Cardiac fibroblast (primary cell): ENCODE results near the gene YRDC.

Experiments used
- DNase-seq, 2 donors: peaks; one replicate each; pipeline versions ENCODE4 v3.0.0 to v3.0.0-alpha.2; 2010; ENCODE audit warnings: low read depth in 2 of 2
- H3K4me3 ChIP-seq, 2 donors: replicated peaks in 1 of 2; 1 replicate in 1 of 2; 2 replicates in 1 of 2; pipeline ENCODE4 v1.5.1; 2011; ENCODE audit warnings: low read depth in 2 of 2, low read length in 2 of 2, mild to moderate bottlenecking in 2 of 2, moderate library complexity in 1 of 2
- TF ChIP-seq, protein P1 (sequence below): IDR thresholded peaks from one replicate; pipeline ENCODE4 v1.5.1; 2011; ENCODE audit warnings: low read depth, mild to moderate bottlenecking, low read length, inconsistent platforms

Gene YRDC

DNA sequence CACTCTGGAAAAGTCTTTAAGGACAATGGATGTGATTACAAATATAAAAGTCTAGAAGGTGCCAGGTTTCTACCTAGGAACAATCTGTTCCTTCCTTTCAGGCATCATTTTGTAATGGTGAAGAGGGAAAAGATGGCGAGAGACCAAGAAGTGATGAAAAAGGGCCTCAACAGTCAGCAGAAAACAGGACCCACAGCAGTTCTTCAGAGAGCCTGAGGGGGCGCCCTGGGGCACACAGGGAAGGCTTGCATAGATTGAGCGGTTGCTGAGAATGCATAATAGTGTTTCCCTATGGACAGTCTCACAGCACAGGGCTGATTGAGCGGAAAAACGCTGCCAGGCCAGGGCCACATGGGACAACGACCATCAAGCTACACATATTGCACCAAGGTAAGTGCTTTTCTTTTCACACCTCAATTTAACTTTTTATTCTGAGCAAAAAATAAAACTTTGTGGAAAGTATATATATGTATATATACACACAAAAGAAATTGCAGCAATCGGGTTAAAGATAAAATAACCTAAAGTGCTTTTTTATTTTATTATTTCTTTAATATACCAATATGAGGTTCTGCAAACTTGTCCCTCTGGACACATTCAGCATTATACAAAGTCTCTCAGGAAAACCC lies 3.1 kb upstream of the YRDC start:
- DNase-seq: peak; percentile 87 to 89
- TF ChIP-seq, protein P1, sequence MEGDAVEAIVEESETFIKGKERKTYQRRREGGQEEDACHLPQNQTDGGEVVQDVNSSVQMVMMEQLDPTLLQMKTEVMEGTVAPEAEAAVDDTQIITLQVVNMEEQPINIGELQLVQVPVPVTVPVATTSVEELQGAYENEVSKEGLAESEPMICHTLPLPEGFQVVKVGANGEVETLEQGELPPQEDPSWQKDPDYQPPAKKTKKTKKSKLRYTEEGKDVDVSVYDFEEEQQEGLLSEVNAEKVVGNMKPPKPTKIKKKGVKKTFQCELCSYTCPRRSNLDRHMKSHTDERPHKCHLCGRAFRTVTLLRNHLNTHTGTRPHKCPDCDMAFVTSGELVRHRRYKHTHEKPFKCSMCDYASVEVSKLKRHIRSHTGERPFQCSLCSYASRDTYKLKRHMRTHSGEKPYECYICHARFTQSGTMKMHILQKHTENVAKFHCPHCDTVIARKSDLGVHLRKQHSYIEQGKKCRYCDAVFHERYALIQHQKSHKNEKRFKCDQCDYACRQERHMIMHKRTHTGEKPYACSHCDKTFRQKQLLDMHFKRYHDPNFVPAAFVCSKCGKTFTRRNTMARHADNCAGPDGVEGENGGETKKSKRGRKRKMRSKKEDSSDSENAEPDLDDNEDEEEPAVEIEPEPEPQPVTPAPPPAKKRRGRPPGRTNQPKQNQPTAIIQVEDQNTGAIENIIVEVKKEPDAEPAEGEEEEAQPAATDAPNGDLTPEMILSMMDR: peak; percentile 97

DNA sequence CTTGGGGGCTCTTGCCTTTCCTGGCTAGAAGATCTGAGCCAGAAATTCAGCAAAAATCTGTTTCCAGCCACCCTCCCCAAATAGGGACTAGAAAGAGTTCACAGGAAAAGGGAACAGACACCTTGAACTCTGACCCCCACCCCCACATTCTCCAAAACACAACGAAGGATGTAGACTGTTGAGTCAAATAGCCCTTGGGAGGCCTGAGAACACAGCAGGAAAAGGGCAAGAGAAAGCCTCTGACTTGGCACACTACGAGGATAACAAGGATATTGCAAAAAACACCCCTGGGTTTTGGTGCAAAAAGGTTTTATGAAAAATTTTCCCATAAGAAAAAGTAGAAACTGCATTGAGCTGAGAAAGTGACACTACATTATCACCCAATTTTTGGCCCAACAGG lies 1.9 kb upstream of the YRDC start:
- TF ChIP-seq, protein P1: no peak

More for the DNA sequence above, 3.1 kb upstream of the YRDC start:
- H3K4me3 ChIP-seq: no peak overlapping the region

DNA sequence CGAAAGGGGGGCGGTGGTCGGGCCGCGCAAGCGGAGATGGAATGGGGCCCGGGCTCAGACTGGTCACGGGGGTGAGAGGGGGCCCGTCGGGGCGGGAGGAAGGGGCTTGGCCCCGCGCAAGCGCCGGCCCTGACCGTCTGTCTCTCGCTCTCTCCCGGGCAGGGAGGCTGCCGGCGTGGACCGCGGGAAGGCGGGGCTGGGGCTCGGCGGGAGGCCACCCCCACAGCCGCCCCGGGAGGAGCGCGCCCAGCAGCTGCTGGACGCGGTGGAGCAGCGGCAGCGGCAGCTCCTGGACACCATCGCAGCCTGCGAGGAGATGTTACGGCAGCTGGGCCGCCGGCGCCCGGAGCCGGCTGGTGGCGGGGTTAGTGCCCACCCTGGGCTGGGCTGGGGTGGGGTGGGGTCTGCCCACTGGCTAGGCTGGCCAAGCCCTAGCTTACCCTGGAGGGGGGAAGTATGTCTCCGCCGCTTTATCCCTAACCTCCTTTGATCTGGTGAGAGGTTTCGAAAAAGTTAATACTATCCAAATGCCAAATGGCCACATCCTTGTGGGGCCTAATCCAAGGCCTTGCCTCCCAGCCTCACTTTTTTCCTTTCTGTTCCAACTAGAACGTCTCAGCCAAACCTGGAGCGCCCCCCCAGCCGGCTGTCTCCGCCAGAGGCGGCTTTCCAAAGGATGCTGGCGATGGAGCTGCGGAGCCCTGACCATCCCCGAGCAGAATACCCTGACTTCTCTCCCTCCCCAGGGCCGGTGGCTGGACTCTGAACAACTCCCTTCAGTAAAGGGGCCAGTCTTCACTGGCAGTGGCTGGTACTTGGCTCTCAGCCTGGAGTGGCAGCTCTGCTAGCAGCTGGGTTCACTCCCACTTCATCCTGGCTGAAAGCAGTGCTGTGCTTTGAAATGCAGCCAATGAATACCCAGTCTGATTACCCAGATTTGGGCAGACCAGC lies 636 bp upstream of the YRDC start:
- H3K4me3 ChIP-seq: peak overlapping the region; percentile 64 to 87
- TF ChIP-seq, protein P1: no peak
- peak; percentile 81 to 85 for DNase-seq

More for the DNA sequence above, 1.9 kb upstream of the YRDC start:
- DNase-seq: peak; percentile 60 to 62
- no peak overlapping the region for H3K4me3 ChIP-seq

DNA sequence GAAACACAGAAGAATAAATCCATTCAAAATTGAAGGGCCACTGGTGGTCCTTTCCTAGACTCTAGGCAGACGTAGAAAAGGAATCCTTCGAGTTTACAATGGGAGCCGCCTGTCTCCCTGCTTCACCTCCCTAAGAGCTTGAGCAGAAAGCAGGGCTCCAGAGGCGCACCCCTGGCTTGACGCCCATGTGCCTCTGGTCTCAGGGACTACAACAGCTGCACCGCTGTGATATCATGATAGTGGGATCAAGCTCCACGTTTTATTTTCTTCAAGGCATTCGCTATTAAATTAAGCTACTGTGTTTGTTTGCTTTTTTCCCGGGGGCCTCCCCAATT lies 821 bp downstream of the YRDC start:
- H3K4me3 ChIP-seq: peak overlapping the region; percentile 75 to 87
- DNase-seq: no peak
- TF ChIP-seq, protein P1: no peak

DNA sequence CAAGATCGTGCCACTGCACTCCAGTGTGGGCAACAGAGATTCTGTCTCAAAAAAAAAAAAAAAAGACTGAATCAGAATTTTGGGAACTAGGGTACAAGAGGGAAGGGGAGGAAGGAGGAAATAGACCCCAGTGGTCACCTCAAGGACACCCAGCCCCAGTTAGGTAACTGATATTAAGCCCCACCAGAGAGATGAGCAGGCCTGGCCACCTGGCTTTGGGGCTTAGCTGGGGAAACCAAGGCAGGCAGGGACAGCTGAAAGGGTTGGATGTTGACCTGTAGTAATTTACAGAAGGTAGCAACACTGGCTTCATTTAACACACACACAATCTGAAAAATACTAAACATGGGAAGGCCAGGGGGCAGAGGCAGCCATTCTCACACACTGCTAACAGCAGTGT lies 5.6 kb downstream of the YRDC start:
- H3K4me3 ChIP-seq: no peak overlapping the region
- TF ChIP-seq, protein P1: no peak
- no peak for DNase-seq

DNA sequence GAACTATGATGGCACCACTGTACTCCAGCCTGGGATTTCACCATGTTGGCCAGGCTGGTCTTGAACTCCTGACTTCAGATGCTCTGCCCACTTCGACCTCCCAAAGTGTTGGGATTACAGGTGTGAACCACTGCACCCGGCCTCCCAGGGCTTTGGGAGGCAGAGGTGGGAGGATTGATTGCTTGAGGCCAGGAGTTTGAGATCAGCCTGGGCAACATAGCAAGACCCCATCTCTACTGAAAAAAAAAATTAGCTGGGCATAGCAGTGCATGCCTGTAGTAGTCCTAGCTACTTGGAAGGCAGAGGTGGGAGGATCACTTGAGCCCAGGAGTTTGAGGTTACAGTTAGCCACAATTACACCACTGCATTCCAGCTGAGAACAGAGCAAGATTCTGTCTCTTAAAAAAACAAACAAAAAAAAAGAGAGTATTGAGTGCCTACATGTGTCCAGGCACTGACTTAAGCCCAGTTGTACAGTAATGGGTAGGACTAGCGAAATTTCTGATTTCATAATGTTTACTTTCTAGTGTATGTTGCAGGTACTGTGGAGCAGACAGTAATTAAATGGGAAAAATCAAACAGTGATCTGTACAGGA lies 10.2 kb downstream of the YRDC start:
- H3K4me3 ChIP-seq: no peak overlapping the region
- TF ChIP-seq, protein P1: no peak
- DNase-seq: peak; percentile 19 to 63
